ENCODE results near the gene CRYBG1. TPM values are rescaled to one million over a fixed set of nuclear protein-coding genes. Genes with fewer than 3 reads are reported as not detected.

Gene CRYBG1
- total RNA-seq, 1 experiment from 2014 or later = 5.7 TPM

- no peaks in the 10 kb centered on the region for H3K9me3 Mint-ChIP-seq
- no peak overlapping the region for H2AK5ac ChIP-seq (ENCODE audit: insufficient read length, low read length)
- no peak overlapping the region for H3K4ac ChIP-seq (ENCODE audit: low read depth, low read length)
- H3K4me1 Mint-ChIP-seq = no peaks in the 10 kb centered on the region
- 0 out of 2 replicates have a peak, but pooled peaks cover 3% of the 10 kb centered on the region for H3K27me3 Mint-ChIP-seq (ENCODE audit: low read depth)
- H4K8ac ChIP-seq (replicated peaks; ENCODE audit: insufficient read length, low read depth, low read length) = no peak overlapping the region
- WGBS (ENCODE audit: extremely low coverage, insufficient read length, low lambda C conversion rate) = no CpG with 5 or more reads among the region's 15 CpGs
- H2BK20ac ChIP-seq (ENCODE audit: low read depth, low read length, poor library complexity, severe bottlenecking) = no peak overlapping the region
- H3K79me1 ChIP-seq (ENCODE audit: insufficient read depth, low read depth, low read length, poor library complexity, severe bottlenecking) = no peaks in the 10 kb centered on the region
- no peaks in the 10 kb centered on the region for H3K27me3 ChIP-seq (ENCODE audit: insufficient read depth, low read length)
- no peak overlapping the region for H2BK12ac ChIP-seq (ENCODE audit: insufficient read length, low read depth, low read length)
- no peak overlapping the region for H2BK120ac ChIP-seq (ENCODE audit: low read depth, low read length, poor library complexity, severe bottlenecking)
- no peak for TF ChIP-seq CTCF (conservative IDR thresholded peaks at IDR 0.05)
- H3K4me2 ChIP-seq (ENCODE audit: insufficient read depth, insufficient read length, low read length) = no peak overlapping the region
- DNase-seq = no peak
- H4K91ac ChIP-seq (ENCODE audit: insufficient read length, low read depth, low read length) = no peak overlapping the region
- no peaks in the 10 kb centered on the region; the same call in 1 of the 2 replicates for H3K4me1 ChIP-seq (ENCODE audit: insufficient read depth, low read length)
- H3K27ac Mint-ChIP-seq = no peak overlapping the region
- no peaks in the 10 kb centered on the region for H4K20me1 ChIP-seq (ENCODE audit: control insufficient read depth, insufficient read depth, insufficient read length)
- H4K5ac ChIP-seq (ENCODE audit: insufficient read length, low read depth, low read length) = no peak overlapping the region
- no peaks in the 10 kb centered on the region for H3K79me2 ChIP-seq (ENCODE audit: insufficient read depth, low read length)
- no peak overlapping the region for H2AFZ ChIP-seq (ENCODE audit: low read length)
- H3K18ac ChIP-seq (ENCODE audit: insufficient read length, low read depth, low read length) = no peak overlapping the region
- H3K56ac ChIP-seq (ENCODE audit: insufficient read length, low read depth, low read length) = no peak overlapping the region
- H3T11ph ChIP-seq (ENCODE audit: low read length) = no peak overlapping the region
- H3K23me2 ChIP-seq (ENCODE audit: insufficient read length, low read depth, low read length, poor library complexity, severe bottlenecking) = no peaks in the 10 kb centered on the region
- H3K14ac ChIP-seq (ENCODE audit: insufficient read depth, low read length) = no peak overlapping the region
- no peak overlapping the region for H3K23ac ChIP-seq (ENCODE audit: insufficient read length, low read depth, low read length)
- H2BK5ac ChIP-seq (ENCODE audit: insufficient read length, low read length) = no peak overlapping the region
- no peak overlapping the region for H3K27ac ChIP-seq (ENCODE audit: insufficient read length, low read depth, low read length)
- no peak overlapping the region for H2BK15ac ChIP-seq (ENCODE audit: low read depth, low read length)
- H3K36me3 Mint-ChIP-seq (ENCODE audit: insufficient read depth in 1 of 3, low read depth in 3 of 3) = no peaks in the 10 kb centered on the region
- no peak overlapping the region for H3K9ac ChIP-seq (ENCODE audit: extremely low read depth, insufficient read length, low read length)
- no peak overlapping the region for H3K4me3 Mint-ChIP-seq
- H3K9me3 ChIP-seq (ENCODE audit: control insufficient read depth, low read depth, low read length) = no peaks in the 10 kb centered on the region
Measured at GRCh38 chr6:106520711-106521401, 160.3 kb downstream of the CRYBG1 start.
